H1 (cell line): Measurements from ENCODE around the gene GRIN2C. TPM values are rescaled to one million over a fixed set of nuclear protein-coding genes. Genes with fewer than 3 reads are reported as not detected.

ENCODE experiments used
- CTCF ChIA-PET: fragments of 300-600 bp; sonication (Branson Sonifier 250); formaldehyde crosslinking; loops from one replicate; lab custom pipeline; 2021; ENCODE audit not compliant: partially characterized antibody; lab: Charles Lee
- POLR2A ChIA-PET: fragments of 300-600 bp; sonication (Branson Sonifier 250); formaldehyde crosslinking; loops from one replicate; lab custom pipeline; 2021; ENCODE audit warnings: inconsistent platforms; ENCODE audit not compliant: partially characterized antibody; lab: Charles Lee
- DNase-seq, 2 experiments: peaks; one replicate each; pipeline versions ENCODE4 v3.0.0 to v3.0.0-alpha.2; 2010 to 2022; ENCODE audit warnings: low spot score in 2 of 2, low read depth in 1 of 2, mixed read lengths in 1 of 2
- FAIRE-seq: peaks from 2 replicates; lab custom pipeline; 2011; peaks lifted over from hg19 to GRCh38; lab: Jason Lieb, UNC
- H2AFZ ChIP-seq: 2 replicates; pipeline ENCODE4 v1.8.1; 2012; ENCODE audit warnings: low read length, inconsistent platforms
- H2AK5ac ChIP-seq: 2 replicates; pipeline ENCODE4 v1.6.1; 2013; ENCODE audit warnings: low read depth, low read length
- H2BK120ac ChIP-seq: replicated peaks from 2 replicates; pipeline ENCODE3; 2013; ENCODE audit warnings: low read depth, low read length, inconsistent platforms
- H2BK12ac ChIP-seq: 2 replicates; pipeline ENCODE4 v1.6.1; 2013; ENCODE audit warnings: low read depth, low read length
- H2BK15ac ChIP-seq: 2 replicates; pipeline ENCODE4 v1.6.1; 2013; ENCODE audit warnings: low read length
- H2BK20ac ChIP-seq: 2 replicates; pipeline ENCODE4 v1.6.1; 2013; ENCODE audit warnings: low read length
- H2BK5ac ChIP-seq: 2 replicates; pipeline ENCODE4 v1.6.1; 2013; ENCODE audit warnings: low read depth, low read length
- H3K14ac ChIP-seq: 2 replicates; pipeline ENCODE4 v1.6.1; 2013; ENCODE audit warnings: inconsistent platforms; ENCODE audit not compliant: insufficient read length
- H3K18ac ChIP-seq: 2 replicates; pipeline ENCODE4 v1.6.1; 2013; ENCODE audit warnings: low read length; ENCODE audit errors: extremely low read depth
- H3K23ac ChIP-seq: 2 replicates; pipeline ENCODE4 v1.6.1; 2013; ENCODE audit warnings: inconsistent platforms; ENCODE audit not compliant: insufficient read length
- H3K23me2 ChIP-seq: 2 replicates; pipeline ENCODE4 v1.6.1; 2013; ENCODE audit warnings: low read depth, low read length
- H3K27ac ChIP-seq: 2 replicates; pipeline ENCODE4 v1.6.1; 2011; ENCODE audit warnings: low read depth, low read length, inconsistent platforms
- H3K27me3 ChIP-seq, 4 experiments: replicated peaks in 1 of 4; 1 replicate in 1 of 4; 2 replicates in 3 of 4; pipeline versions ENCODE4 v1.6.1 to v1.8.1; 2011 to 2013; ENCODE audit warnings: low read length in 3 of 4, mild to moderate bottlenecking in 3 of 4, inconsistent platforms in 2 of 4, mixed read lengths in 2 of 4, moderate library complexity in 1 of 4; ENCODE audit not compliant: control insufficient read depth in 3 of 4, insufficient read depth in 3 of 4; ENCODE audit errors: extremely low read depth in 1 of 4
- H3K36me3 ChIP-seq, 4 experiments: 2 replicates each; pipeline versions ENCODE4 v1.6.1 to v1.8.1; 2011 to 2013; ENCODE audit warnings: mild to moderate bottlenecking in 4 of 4, low read length in 3 of 4, moderate library complexity in 2 of 4, control low read depth in 1 of 4, inconsistent platforms in 1 of 4; ENCODE audit not compliant: insufficient read depth in 4 of 4, control insufficient read depth in 2 of 4
- H3K4ac ChIP-seq: replicated peaks from 2 replicates; pipeline ENCODE3; 2013; ENCODE audit warnings: low read length, low read depth, mixed read lengths, inconsistent platforms; ENCODE audit not compliant: insufficient read length
- H3K4me1 ChIP-seq, 4 experiments: replicated peaks in 1 of 4; 1 replicate in 1 of 4; 2 replicates in 3 of 4; pipeline versions ENCODE4 v1.6.1 to v1.8.1; 2011 to 2013; ENCODE audit warnings: low read length in 3 of 4, inconsistent platforms in 2 of 4, mixed read lengths in 1 of 4; ENCODE audit not compliant: insufficient read depth in 4 of 4, control insufficient read depth in 3 of 4
- H3K4me2 ChIP-seq, 2 experiments: 2 replicates each; pipeline versions ENCODE4 v1.6.1 to v1.8.1; 2011 to 2013; ENCODE audit warnings: low read depth in 2 of 2, low read length in 2 of 2, control low read depth in 1 of 2, inconsistent platforms in 1 of 2, mild to moderate bottlenecking in 1 of 2; ENCODE audit not compliant: insufficient read depth in 1 of 2
- H3K4me3 ChIP-seq, 4 experiments: fragments of 200-600, 300-600 bp in 1 of 4; sonication (generic), shearing (Covaris generic), sonication (Bioruptor Twin) in 1 of 4; 2 replicates each; pipeline versions ENCODE4 v1.5.1 to v1.8.1; 2011 to 2016; ENCODE audit warnings: low read length in 4 of 4, low read depth in 3 of 4, control low read depth in 2 of 4, inconsistent platforms in 2 of 4, mild to moderate bottlenecking in 2 of 4, mixed read lengths in 1 of 4, moderate library complexity in 1 of 4; ENCODE audit not compliant: insufficient read depth in 2 of 4; ENCODE audit errors: extremely low read depth in 1 of 4
- H3K56ac ChIP-seq: replicated peaks from 2 replicates; pipeline ENCODE3; 2013; ENCODE audit warnings: low read depth, mild to moderate bottlenecking, mixed read lengths, low read length, inconsistent platforms; ENCODE audit not compliant: insufficient read length
- H3K79me1 ChIP-seq: 2 replicates; pipeline ENCODE4 v1.6.1; 2013; ENCODE audit warnings: low read depth, low read length, control low read depth
- H3K79me2 ChIP-seq, 2 experiments: 2 replicates each; pipeline versions ENCODE4 v1.6.1 to v1.8.1; 2012 to 2013; ENCODE audit warnings: low read length in 2 of 2, mild to moderate bottlenecking in 2 of 2, inconsistent platforms in 1 of 2; ENCODE audit not compliant: insufficient read depth in 2 of 2, control insufficient read depth in 1 of 2
- H3K9ac ChIP-seq, 4 experiments: replicated peaks in 1 of 4; 1 replicate in 1 of 4; 2 replicates in 3 of 4; pipeline versions ENCODE4 v1.6.1 to v1.8.1; 2011 to 2013; ENCODE audit warnings: low read depth in 3 of 4, low read length in 3 of 4, control low read depth in 2 of 4, mild to moderate bottlenecking in 2 of 4, moderate library complexity in 2 of 4, inconsistent platforms in 1 of 4; ENCODE audit errors: extremely low read depth in 1 of 4
- H3K9me3 ChIP-seq, 2 experiments: 2 replicates each; pipeline versions ENCODE4 v1.6.1 to v1.8.1; 2012 to 2013; ENCODE audit warnings: mild to moderate bottlenecking in 2 of 2, moderate library complexity in 2 of 2, control low read depth in 1 of 2, inconsistent platforms in 1 of 2, low read depth in 1 of 2, low read length in 1 of 2, mixed read lengths in 1 of 2; ENCODE audit not compliant: insufficient read depth in 2 of 2
- H4K20me1 ChIP-seq, 2 experiments: replicated peaks in 1 of 2; 2 replicates each; pipeline versions ENCODE3 to v1.8.1; 2011 to 2013; ENCODE audit warnings: inconsistent platforms in 2 of 2, low read length in 2 of 2, mild to moderate bottlenecking in 1 of 2; ENCODE audit not compliant: insufficient read depth in 2 of 2, control insufficient read depth in 1 of 2
- H4K5ac ChIP-seq: 2 replicates; pipeline ENCODE4 v1.6.1; 2013; ENCODE audit warnings: low read length, low read depth, mixed read lengths, inconsistent platforms; ENCODE audit not compliant: insufficient read length
- H4K8ac ChIP-seq: 2 replicates; pipeline ENCODE4 v1.8.0; 2013; ENCODE audit warnings: mild to moderate bottlenecking, moderate library complexity, low read length, inconsistent platforms; ENCODE audit not compliant: insufficient read depth; ENCODE audit errors: extremely low read depth
- H4K91ac ChIP-seq: replicated peaks from 2 replicates; pipeline ENCODE3; 2013; ENCODE audit warnings: low read length, mixed read lengths, inconsistent platforms; ENCODE audit not compliant: insufficient read length
- CHD2 ChIP-seq: IDR thresholded peaks from 2 replicates; pipeline ENCODE4 v1.6.1; 2012; ENCODE audit warnings: low read length, improper control_type of control experiment
- JUND ChIP-seq: IDR thresholded peaks from 2 replicates; pipeline ENCODE4 v1.6.1; 2011; ENCODE audit warnings: mild to moderate bottlenecking, improper control_type of control experiment, low read length
- MAFK ChIP-seq: IDR thresholded peaks from 2 replicates; pipeline ENCODE4 v1.6.1; 2012; ENCODE audit warnings: low read depth, mild to moderate bottlenecking, improper control_type of control experiment, low read length
- ZNF274 ChIP-seq: IDR thresholded peaks from 2 replicates; pipeline ENCODE4 v1.7.0; 2012; ENCODE audit warnings: low read length, borderline replicate concordance; ENCODE audit errors: extremely low read depth
- WGBS, 2 experiments: shearing (Covaris generic) in 1 of 2; methylation state at CpG; one replicate each; pipeline versions ENCODE4 v1.1.6 to v1.1.7; 2013 to 2015; ENCODE audit warnings: low lambda C conversion rate in 2 of 2, mixed read lengths in 2 of 2, inconsistent platforms in 1 of 2, low coverage in 1 of 2, missing lambda C conversion rate in 1 of 2; ENCODE audit not compliant: insufficient replicate concordance in 2 of 2, insufficient coverage in 1 of 2, insufficient read length in 1 of 2; ENCODE audit errors: extremely low coverage in 1 of 2, missing lambda C conversion rate in 1 of 2; 5-methylcytosine and 5-hydroxymethylcytosine counted together
- polyA plus RNA-seq, 7 experiments: library from polyadenylated mRNA; depleted of rRNA in 3 of 7; stranded (reverse) in 5 of 7; unstranded in 2 of 7; fragments of >200 nt in 5 of 7; fragments of 200-250 nt in 2 of 7; gene quantifications; 1 replicate in 5 of 7; 2 replicates in 1 of 7; 4 replicates in 1 of 7; pipeline versions ENCODE4 v1.2.1 to v1.2.3, GENCODE V29; 2011 to 2013; ENCODE audit warnings: missing spikeins in 2 of 7, mixed read lengths in 2 of 7
- total RNA-seq: library from RNA; stranded (reverse); fragmentation: NEBNext Ultra II Directional; extraction: Animal tissue kit (Norgen Biotek cat#: 25700); gene quantifications from 2 replicates; pipeline ENCODE4 v1.2.1, GENCODE V29; 2021

The GRIN2C gene
- total and polyA plus RNA-seq, 2 of the 8 experiments (the other 6 are each of a cell fraction or from before 2014, with no cell fraction given): 0.06 to 0.07 TPM

- no peak overlapping the region for H4K5ac ChIP-seq
- H3K4me2 ChIP-seq: no peak overlapping the region
- 85% methylated on average over 13 of the region's 16 CpGs; no CpG with 5 or more reads in 1 of the 2 experiments for WGBS, 2 experiments
- POLR2A ChIA-PET: interaction anchor here (1.1 kb wide), 1 partner anchor 26 kb away, joined by 5 read pairs; no protein-coding TSS in a partner anchor
- H3K9me3 ChIP-seq: no peaks in the 10 kb centered on the region
- H3K27me3 ChIP-seq: peaks cover 0 to 2% (median 2%) of the 10 kb centered on the region in 4 experiments; a peak in 2 of 7 replicates
- no peaks in the 10 kb centered on the region for H3K79me2 ChIP-seq
- H3K27ac ChIP-seq: no peak overlapping the region
- H2BK15ac ChIP-seq: no peak overlapping the region
- DNase-seq (no peak), FAIRE-seq (no peak)
- H4K20me1 ChIP-seq: peaks cover 3 to 17% of the 10 kb centered on the region in 2 experiments
- H2AFZ ChIP-seq: no peak overlapping the region
- no peak overlapping the region for H3K56ac ChIP-seq
- H2BK120ac ChIP-seq: no peak overlapping the region
- H3K4me3 ChIP-seq: no peak overlapping the region
- no peaks in the 10 kb centered on the region; a peak in 1 of 7 replicates for H3K4me1 ChIP-seq
- H4K91ac ChIP-seq: no peak overlapping the region
- no peak overlapping the region for H2BK12ac ChIP-seq
- no peak overlapping the region for H3K9ac ChIP-seq
- H3K18ac ChIP-seq: no peak overlapping the region
- no peak overlapping the region for H3K4ac ChIP-seq
- H3K14ac ChIP-seq: no peak overlapping the region
- no peak overlapping the region for H2BK20ac ChIP-seq
- peaks cover 0 to 5% (median 1%) of the 10 kb centered on the region in 4 experiments; a peak in 1 of 8 replicates for H3K36me3 ChIP-seq
- H4K8ac ChIP-seq: no peak overlapping the region; the same call in 1 of the 2 replicates
- no peaks in the 10 kb centered on the region for H3K23me2 ChIP-seq
- H3K79me1 ChIP-seq: no peaks in the 10 kb centered on the region
- CTCF ChIA-PET: interaction anchor here (0.6 to 99.6 kb wide), 3 partner anchors 10 to 646 kb away, joined by 4 to 2981 read pairs (median 2981); partner anchors contain the start of genes FDXR, GRIN2C and NAT9
- no peak overlapping the region for H2AK5ac ChIP-seq
- H3K23ac ChIP-seq: no peak overlapping the region
- H2BK5ac ChIP-seq: no peak overlapping the region
- TF ChIP-seq MAFK: no peak
- TF ChIP-seq ZNF274: no peak
- TF ChIP-seq CHD2: no peak
- no peak for TF ChIP-seq JUND
Measured at GRCh38 chr17:74833501-74834377, 25.9 kb downstream of the GRIN2C start.
